ENCODE measurements around the gene FRG2.

DNA sequence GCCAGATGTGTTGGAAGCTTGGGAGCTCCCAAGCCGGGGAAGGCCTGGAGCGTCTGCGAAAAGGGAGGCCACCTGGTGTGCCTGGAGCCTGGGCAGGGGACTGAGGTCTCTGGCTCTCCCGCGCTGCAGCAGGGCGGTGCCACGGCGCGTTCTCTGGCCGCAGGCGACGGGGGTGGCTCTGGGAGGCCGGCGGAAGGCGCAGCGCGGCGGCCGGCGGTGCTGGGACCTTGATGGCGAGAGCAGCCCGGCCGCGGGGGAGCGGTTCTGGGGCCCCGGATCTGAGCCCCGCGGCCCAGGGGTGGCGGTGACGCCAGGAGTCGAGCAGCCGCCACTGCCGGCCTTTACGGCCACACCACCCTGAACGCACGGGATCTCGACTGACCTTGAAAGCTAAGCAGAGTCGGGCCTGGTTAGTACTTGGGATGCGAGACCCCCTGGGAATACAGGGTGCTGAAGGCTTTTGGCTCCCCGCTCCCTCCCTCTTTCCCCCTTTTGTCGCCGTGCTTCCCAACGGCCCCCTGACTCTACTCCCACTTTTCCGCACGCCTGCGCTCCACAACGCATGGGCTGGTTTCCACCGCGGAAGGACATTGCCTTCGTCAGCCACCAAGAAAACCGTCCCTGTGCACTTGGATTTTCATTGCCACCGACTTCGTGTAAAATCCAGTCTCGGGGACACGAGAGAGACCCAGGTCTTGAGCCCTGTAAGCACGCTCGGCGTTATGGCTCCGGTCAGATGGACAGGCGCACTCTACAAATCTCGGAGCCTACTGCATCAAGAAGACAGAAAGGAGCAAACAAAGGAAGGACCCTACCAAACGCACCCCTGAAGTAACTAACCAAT is 9.5 kb downstream of the FRG2 start:
- TF ChIP-seq, protein P1, sequence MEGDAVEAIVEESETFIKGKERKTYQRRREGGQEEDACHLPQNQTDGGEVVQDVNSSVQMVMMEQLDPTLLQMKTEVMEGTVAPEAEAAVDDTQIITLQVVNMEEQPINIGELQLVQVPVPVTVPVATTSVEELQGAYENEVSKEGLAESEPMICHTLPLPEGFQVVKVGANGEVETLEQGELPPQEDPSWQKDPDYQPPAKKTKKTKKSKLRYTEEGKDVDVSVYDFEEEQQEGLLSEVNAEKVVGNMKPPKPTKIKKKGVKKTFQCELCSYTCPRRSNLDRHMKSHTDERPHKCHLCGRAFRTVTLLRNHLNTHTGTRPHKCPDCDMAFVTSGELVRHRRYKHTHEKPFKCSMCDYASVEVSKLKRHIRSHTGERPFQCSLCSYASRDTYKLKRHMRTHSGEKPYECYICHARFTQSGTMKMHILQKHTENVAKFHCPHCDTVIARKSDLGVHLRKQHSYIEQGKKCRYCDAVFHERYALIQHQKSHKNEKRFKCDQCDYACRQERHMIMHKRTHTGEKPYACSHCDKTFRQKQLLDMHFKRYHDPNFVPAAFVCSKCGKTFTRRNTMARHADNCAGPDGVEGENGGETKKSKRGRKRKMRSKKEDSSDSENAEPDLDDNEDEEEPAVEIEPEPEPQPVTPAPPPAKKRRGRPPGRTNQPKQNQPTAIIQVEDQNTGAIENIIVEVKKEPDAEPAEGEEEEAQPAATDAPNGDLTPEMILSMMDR (IDR thresholded peaks at IDR 0.05): no peak
- no peak for TF ChIP-seq POLR2A (IDR thresholded peaks at IDR 0.05)
- no peak for TF ChIP-seq POLR2AphosphoS5 (IDR thresholded peaks at IDR 0.05)
